Measurements from ENCODE around the gene TK2. TPM values are rescaled to one million over a fixed set of nuclear protein-coding genes. Genes with fewer than 3 reads are reported as not detected.

The TK2 gene
- total and polyA plus RNA-seq, 7 donors, result 4.0 to 14.7 (median 10.0) TPM

GRCh38 chr16:66594739-66595138, 44.8 kb upstream of the TK2 start:
- DNase-seq (no peak), ATAC-seq (no peak)
- no peak overlapping the region for H3K4me3 ChIP-seq
- H3K27ac ChIP-seq, result no peak overlapping the region
- intact Hi-C loops (cut with DNase I), result no loop called here
- WGBS, 3 donors, result 65 to 74% (median 67%) methylated on average over 7 of the region's 7 CpGs
- no peaks in the 10 kb centered on the region for H3K9me3 ChIP-seq
- H3K4me1 ChIP-seq, result no peaks in the 10 kb centered on the region
- no peaks in the 10 kb centered on the region for H3K36me3 ChIP-seq (ENCODE audit: insufficient read depth in 1 of 2, low read depth in 1 of 2)
- TF ChIP-seq, protein P1, sequence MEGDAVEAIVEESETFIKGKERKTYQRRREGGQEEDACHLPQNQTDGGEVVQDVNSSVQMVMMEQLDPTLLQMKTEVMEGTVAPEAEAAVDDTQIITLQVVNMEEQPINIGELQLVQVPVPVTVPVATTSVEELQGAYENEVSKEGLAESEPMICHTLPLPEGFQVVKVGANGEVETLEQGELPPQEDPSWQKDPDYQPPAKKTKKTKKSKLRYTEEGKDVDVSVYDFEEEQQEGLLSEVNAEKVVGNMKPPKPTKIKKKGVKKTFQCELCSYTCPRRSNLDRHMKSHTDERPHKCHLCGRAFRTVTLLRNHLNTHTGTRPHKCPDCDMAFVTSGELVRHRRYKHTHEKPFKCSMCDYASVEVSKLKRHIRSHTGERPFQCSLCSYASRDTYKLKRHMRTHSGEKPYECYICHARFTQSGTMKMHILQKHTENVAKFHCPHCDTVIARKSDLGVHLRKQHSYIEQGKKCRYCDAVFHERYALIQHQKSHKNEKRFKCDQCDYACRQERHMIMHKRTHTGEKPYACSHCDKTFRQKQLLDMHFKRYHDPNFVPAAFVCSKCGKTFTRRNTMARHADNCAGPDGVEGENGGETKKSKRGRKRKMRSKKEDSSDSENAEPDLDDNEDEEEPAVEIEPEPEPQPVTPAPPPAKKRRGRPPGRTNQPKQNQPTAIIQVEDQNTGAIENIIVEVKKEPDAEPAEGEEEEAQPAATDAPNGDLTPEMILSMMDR (IDR thresholded peaks at IDR 0.05), result no peak
- no peaks in the 10 kb centered on the region for H3K27me3 ChIP-seq (ENCODE audit: insufficient read depth in 3 of 3, low read length in 2 of 3)

- 97 to 98% (median 97%) methylated on average over 3 of the region's 3 CpGs for WGBS, 3 donors
- ATAC-seq (no peak), DNase-seq (no peak)
- TF ChIP-seq, protein P1 (IDR thresholded peaks at IDR 0.05), result no peak
- no peaks in the 10 kb centered on the region for H3K27me3 ChIP-seq (ENCODE audit: insufficient read depth in 3 of 3, low read length in 2 of 3)
- no peak overlapping the region for H3K4me3 ChIP-seq
- intact Hi-C loops (cut with DNase I), result no loop called here
- H3K4me1 ChIP-seq, result no peaks in the 10 kb centered on the region
- H3K9me3 ChIP-seq, result no peaks in the 10 kb centered on the region
- no peak overlapping the region for H3K27ac ChIP-seq
- no peaks in the 10 kb centered on the region for H3K36me3 ChIP-seq (ENCODE audit: insufficient read depth in 1 of 2, low read depth in 1 of 2)
These were observed 42.9 kb upstream of the TK2 start for GRCh38 chr16:66592814-66593213.

GRCh38 chr16:66592241-66592640, 42.3 kb upstream of the TK2 start:
- DNase-seq (no peak), ATAC-seq (no peak)
- H3K4me1 ChIP-seq, result no peaks in the 10 kb centered on the region
- H3K27ac ChIP-seq, result no peak overlapping the region
- H3K36me3 ChIP-seq (ENCODE audit: insufficient read depth in 1 of 2, low read depth in 1 of 2), result no peaks in the 10 kb centered on the region
- WGBS, 3 donors, result 77 to 93% (median 90%) methylated on average over 3 of the region's 3 CpGs
- no peak overlapping the region for H3K4me3 ChIP-seq
- TF ChIP-seq, protein P1 (IDR thresholded peaks at IDR 0.05), result no peak
- no peaks in the 10 kb centered on the region for H3K9me3 ChIP-seq
- no peaks in the 10 kb centered on the region for H3K27me3 ChIP-seq (ENCODE audit: insufficient read depth in 3 of 3, low read length in 2 of 3)
- intact Hi-C loops (cut with DNase I), result no loop called here

- 83 to 93% (median 92%) methylated on average over 4 of the region's 4 CpGs for whole genome bisulfite sequencing, 3 donors
- no peaks in the 10 kb centered on the region for H3K4me1 ChIP-seq
- TF ChIP-seq, protein P1 (IDR thresholded peaks at IDR 0.05), result no peak
- intact Hi-C loops (cut with DNase I), result no loop called here
- ATAC-seq (no peak), DNase-seq (no peak)
- no peaks in the 10 kb centered on the region for H3K27me3 ChIP-seq (ENCODE audit: insufficient read depth in 3 of 3, low read length in 2 of 3)
- no peaks in the 10 kb centered on the region for H3K36me3 ChIP-seq (ENCODE audit: insufficient read depth in 1 of 2, low read depth in 1 of 2)
- H3K9me3 ChIP-seq, result no peaks in the 10 kb centered on the region
- no peak overlapping the region for H3K4me3 ChIP-seq
- H3K27ac ChIP-seq, result no peak overlapping the region
These were observed 41.1 kb upstream of the TK2 start for GRCh38 chr16:66591018-66591417.

DNA sequence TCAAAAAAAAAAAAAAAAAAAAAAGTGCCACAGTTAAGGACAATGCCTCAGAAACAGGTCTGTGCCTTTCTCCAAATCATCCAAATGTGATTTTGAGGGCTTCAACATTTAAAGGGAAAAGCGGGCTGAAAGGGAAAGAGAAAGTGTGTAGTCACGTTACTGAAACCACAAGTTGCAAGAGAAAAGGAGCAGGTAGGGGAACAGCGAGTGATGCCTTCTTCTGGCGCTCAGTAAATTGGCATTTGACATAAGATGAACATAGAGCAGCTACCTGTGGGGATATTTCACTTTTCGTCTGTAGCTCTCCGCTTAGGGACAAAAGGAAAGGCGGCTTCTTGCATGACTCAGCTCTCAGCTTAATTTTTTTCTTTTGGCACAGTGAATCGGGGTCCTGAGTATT, 40.4 kb upstream of the TK2 start:
- DNase-seq (no peak), ATAC-seq (no peak)
- H3K4me1 ChIP-seq, result no peaks in the 10 kb centered on the region
- intact Hi-C loops (cut with DNase I), result no loop called here
- H3K9me3 ChIP-seq, result no peaks in the 10 kb centered on the region
- no peaks in the 10 kb centered on the region for H3K36me3 ChIP-seq (ENCODE audit: insufficient read depth in 1 of 2, low read depth in 1 of 2)
- WGBS, 3 donors, result 83 to 88% (median 86%) methylated on average over 8 of the region's 8 CpGs
- H3K27ac ChIP-seq, result no peak overlapping the region
- no peak overlapping the region for H3K4me3 ChIP-seq
- no peaks in the 10 kb centered on the region for H3K27me3 ChIP-seq (ENCODE audit: insufficient read depth in 3 of 3, low read length in 2 of 3)
- TF ChIP-seq, protein P1 (IDR thresholded peaks at IDR 0.05), result no peak
